CD1c-positive myeloid dendritic cell (primary cell): ENCODE results near the gene ABI1.
"Not testable (repeated sequence)": the region's sequence is repeated elsewhere in the genome, so short reads cannot be mapped to it uniquely, and the experiment has no call there.

ENCODE experiments used
- DNase-seq: peaks from one replicate; pipeline ENCODE4 v3.0.0-alpha.2; 2016; ENCODE audit errors: extremely low spot score

Gene ABI1

GRCh38 chr10:26805567-26806245 is 55.1 kb downstream of the ABI1 start:
- no peak for DNase-seq

GRCh38 chr10:26804418-26805393 is 56.1 kb downstream of the ABI1 start:
- no peak for DNase-seq

- no peak for DNase-seq
Observed at GRCh38 chr10:26803849-26804248, 56.9 kb downstream of the ABI1 start.

- DNase-seq, result no peak
Observed at GRCh38 chr10:26802527-26802926, 58.2 kb downstream of the ABI1 start.

- no peak for DNase-seq
Observed at GRCh38 chr10:26801831-26802230, 58.9 kb downstream of the ABI1 start.

GRCh38 chr10:26801274-26801673 is 59.5 kb downstream of the ABI1 start:
- no peak for DNase-seq

GRCh38 chr10:26800468-26800867 is 60.3 kb downstream of the ABI1 start:
- no peak for DNase-seq

- DNase-seq, result no peak
Observed at GRCh38 chr10:26799342-26799741, 61.4 kb downstream of the ABI1 start.

GRCh38 chr10:26798298-26798697 is 62.5 kb downstream of the ABI1 start:
- no peak for DNase-seq

GRCh38 chr10:26797340-26797739 is 63.4 kb downstream of the ABI1 start:
- no peak for DNase-seq

- DNase-seq, result no peak
Observed at GRCh38 chr10:26792758-26793495, 67.8 kb downstream of the ABI1 start.

GRCh38 chr10:26790221-26790995 is 70.3 kb downstream of the ABI1 start:
- no peak for DNase-seq

- DNase-seq, result not testable (repeated sequence)
Observed at GRCh38 chr10:26789779-26790178, 71.0 kb downstream of the ABI1 start.

GRCh38 chr10:26787362-26787761 is 73.4 kb downstream of the ABI1 start:
- DNase-seq, result no peak

- DNase-seq, result peak; percentile 68
Observed at GRCh38 chr10:26781797-26782196, 79.0 kb downstream of the ABI1 start.

- peak; percentile 87 for DNase-seq
Observed at GRCh38 chr10:26780793-26781601, 79.8 kb downstream of the ABI1 start.

- DNase-seq, result no peak
Observed at GRCh38 chr10:26780106-26780792, 80.5 kb downstream of the ABI1 start.

- peak; percentile 66 for DNase-seq
Observed at GRCh38 chr10:26779176-26779860, 81.4 kb downstream of the ABI1 start.

- no peak for DNase-seq
Observed at GRCh38 chr10:26777686-26778085, 83.1 kb downstream of the ABI1 start.
